ENCODE data around the gene DOCK1. TPM values are rescaled to one million over a fixed set of nuclear protein-coding genes. Genes with fewer than 3 reads are reported as not detected.
"Not testable (repeated sequence)": the region's sequence is repeated elsewhere in the genome, so short reads cannot be mapped to it uniquely, and the experiment has no call there.

DOCK1 gene
- total RNA-seq, 1 experiment from 2014 or later, result 82.2 TPM

GRCh38 chr10:126898460-126898859, 6.8 kb upstream of the DOCK1 start:
- no peak for DNase-seq
- no peak overlapping the region for H3K27ac Mint-ChIP-seq (ENCODE audit: unreplicated experiment)
- BruUV-seq (replicated peaks), result no TSS peak
- H3K36me3 Mint-ChIP-seq (ENCODE audit: insufficient read depth, unreplicated experiment), result peaks cover 2% of the 10 kb centered on the region
- H3K27me3 ChIP-seq (replicated peaks; ENCODE audit: control insufficient read depth, insufficient read depth, low read length), result no peaks in the 10 kb centered on the region
- intact Hi-C loops (cut with micrococcal nuclease; ENCODE audit: unreplicated experiment), result no loop called here
- POLR2A ChIA-PET, result no interaction called here
- H3K4me1 ChIP-seq, result no peaks in the 10 kb centered on the region
- no peaks in the 10 kb centered on the region for H3K9me3 Mint-ChIP-seq (ENCODE audit: unreplicated experiment)
- H3K36me3 ChIP-seq (ENCODE audit: control insufficient read depth, insufficient read depth, low read length), result no peaks in the 10 kb centered on the region
- CTCF ChIA-PET, result no interaction called here
- no peak for TF ChIP-seq CTCF (IDR thresholded peaks at IDR 0.05; ENCODE audit: insufficient read depth in 1 of 2, low read depth in 1 of 2, low read length in 1 of 2, severe bottlenecking in 1 of 2, unreplicated experiment in 1 of 2)
- H3K9me3 ChIP-seq, result no peaks in the 10 kb centered on the region; the same call in 1 of the 2 replicates
- H3K4me3 ChIP-seq (ENCODE audit: low read depth, low read length), result no peak overlapping the region
- no peak overlapping the region for H3K4me3 Mint-ChIP-seq (ENCODE audit: unreplicated experiment)
- H3K4me1 Mint-ChIP-seq (ENCODE audit: low read depth, unreplicated experiment), result peaks cover 4% of the 10 kb centered on the region
- no peaks in the 10 kb centered on the region for H3K27me3 Mint-ChIP-seq (ENCODE audit: insufficient read depth, unreplicated experiment)

- H3K27ac Mint-ChIP-seq (ENCODE audit: unreplicated experiment); H3K9me3 Mint-ChIP-seq (ENCODE audit: unreplicated experiment); H3K27me3 ChIP-seq (replicated peaks; ENCODE audit: control insufficient read depth, insufficient read depth, low read length); H3K27me3 Mint-ChIP-seq (ENCODE audit: insufficient read depth, unreplicated experiment); H3K9me3 ChIP-seq; DNase-seq; CTCF ChIA-PET; H3K36me3 ChIP-seq (ENCODE audit: control insufficient read depth, insufficient read depth, low read length); H3K4me1 ChIP-seq; intact Hi-C loops (cut with micrococcal nuclease; ENCODE audit: unreplicated experiment); BruUV-seq (replicated peaks); POLR2A ChIA-PET; H3K4me3 ChIP-seq (ENCODE audit: low read depth, low read length): not testable (repeated sequence)
- peaks cover 13% of the 10 kb centered on the region for H3K4me1 Mint-ChIP-seq (ENCODE audit: low read depth, unreplicated experiment)
- peak overlapping the region; percentile 23 for H3K4me3 Mint-ChIP-seq (ENCODE audit: unreplicated experiment)
- H3K36me3 Mint-ChIP-seq (ENCODE audit: insufficient read depth, unreplicated experiment), result peaks cover 11% of the 10 kb centered on the region
Observed at GRCh38 chr10:126899529-126899928, 5.7 kb upstream of the DOCK1 start.

- POLR2A ChIA-PET, result no interaction called here
- Histone ChIP-seq H3K27me3 (replicated peaks; ENCODE audit: control insufficient read depth, insufficient read depth, low read length) (no peaks in the 10 kb centered on the region), H3K9me3 (no peaks in the 10 kb centered on the region; the same call in 1 of the 2 replicates), H3K4me1 (peaks cover 13% of the 10 kb centered on the region; the same call in 1 of the 2 replicates), H3K36me3 (ENCODE audit: control insufficient read depth, insufficient read depth, low read length) (no peaks in the 10 kb centered on the region; the same call in 1 of the 2 replicates), H3K4me3 (ENCODE audit: low read depth, low read length) (no peak overlapping the region)
- H3K4me1 Mint-ChIP-seq (ENCODE audit: low read depth, unreplicated experiment), result peaks cover 25% of the 10 kb centered on the region
- CTCF ChIA-PET, result no interaction called here
- TF ChIP-seq CTCF (IDR thresholded peaks at IDR 0.05; ENCODE audit: insufficient read depth in 1 of 2, low read depth in 1 of 2, low read length in 1 of 2, severe bottlenecking in 1 of 2, unreplicated experiment in 1 of 2), result no peak
- no peaks in the 10 kb centered on the region for H3K27me3 Mint-ChIP-seq (ENCODE audit: insufficient read depth, unreplicated experiment)
- intact Hi-C loops (cut with micrococcal nuclease; ENCODE audit: unreplicated experiment), result loop anchor here (10.0 kb wide), 1 partner anchor 117 kb away; no protein-coding TSS in a partner anchor
- H3K36me3 Mint-ChIP-seq (ENCODE audit: insufficient read depth, unreplicated experiment), result peaks cover 29% of the 10 kb centered on the region
- H3K9me3 Mint-ChIP-seq (ENCODE audit: unreplicated experiment), result no peaks in the 10 kb centered on the region
- no TSS peak for BruUV-seq (replicated peaks)
- no peak for DNase-seq
- H3K4me3 Mint-ChIP-seq (ENCODE audit: unreplicated experiment), result no peak overlapping the region
- H3K27ac Mint-ChIP-seq (ENCODE audit: unreplicated experiment), result peak overlapping the region; percentile 45
Observed at GRCh38 chr10:126902157-126902556, 3.1 kb upstream of the DOCK1 start.
